Measurements from ENCODE around the gene HTRA3. TPM values are rescaled to one million over a fixed set of nuclear protein-coding genes. Genes with fewer than 3 reads are reported as not detected.

The HTRA3 gene
- total RNA-seq, 2 donors from 2014 or later, result 3.2 to 4.6 TPM

- no peak for TF ChIP-seq CTCF (conservative IDR thresholded peaks at IDR 0.05)
- H3K36me3 ChIP-seq (ENCODE audit: control insufficient read depth, insufficient read depth, low read length), result no peaks in the 10 kb centered on the region
- H3K27ac ChIP-seq (ENCODE audit: low read depth, low read length), result no peak overlapping the region
- Mint-ChIP-seq H3K4me3 (no peak overlapping the region), H3K27me3 (ENCODE audit: insufficient read depth) (peaks cover 4% of the 10 kb centered on the region), H3K4me1 (peaks cover 10% of the 10 kb centered on the region), H3K36me3 (ENCODE audit: low read depth) (no peaks in the 10 kb centered on the region), H3K9me3 (peaks cover 6% of the 10 kb centered on the region), H3K27ac (no peak overlapping the region)
- peak; percentile 21 for DNase-seq
- H3K9ac ChIP-seq (ENCODE audit: extremely low read depth, low read length, poor library complexity, severe bottlenecking), result no peak overlapping the region
- H3K27me3 ChIP-seq (ENCODE audit: control insufficient read depth, insufficient read depth, low read length, poor library complexity, severe bottlenecking), result no peaks in the 10 kb centered on the region
- H3K4me3 ChIP-seq (ENCODE audit: low read length), result no peak overlapping the region
- 94% methylated on average over 7 to 13 of the region's 13 CpGs for WGBS, 2 experiments (ENCODE audit: insufficient coverage in 1 of 2, insufficient read length in 1 of 2)
- peaks cover 12% of the 10 kb centered on the region for H3K4me1 ChIP-seq (ENCODE audit: control insufficient read depth, insufficient read depth, low read length)
- H3K9me3 ChIP-seq (ENCODE audit: control insufficient read depth, low read length), result no peaks in the 10 kb centered on the region
Observed at GRCh38 chr4:8319731-8320385, 50.3 kb downstream of the HTRA3 start.

GRCh38 chr4:8320386-8320750 is 50.8 kb downstream of the HTRA3 start:
- 77% methylated on average over 2 of the region's 2 CpGs; no CpG with 5 or more reads in 1 of the 2 experiments for WGBS, 2 experiments (ENCODE audit: insufficient coverage in 1 of 2, insufficient read length in 1 of 2)
- H3K4me3 Mint-ChIP-seq, result no peak overlapping the region
- no peaks in the 10 kb centered on the region for H3K36me3 Mint-ChIP-seq (ENCODE audit: low read depth)
- peak; percentile 71 for TF ChIP-seq CTCF (conservative IDR thresholded peaks at IDR 0.05)
- H3K27ac Mint-ChIP-seq, result no peak overlapping the region
- H3K27me3 ChIP-seq (ENCODE audit: control insufficient read depth, insufficient read depth, low read length, poor library complexity, severe bottlenecking), result no peaks in the 10 kb centered on the region
- no peak overlapping the region for H3K4me3 ChIP-seq (ENCODE audit: low read length)
- peaks cover 4% of the 10 kb centered on the region for H3K27me3 Mint-ChIP-seq (ENCODE audit: insufficient read depth)
- peaks cover 9% of the 10 kb centered on the region for H3K4me1 Mint-ChIP-seq
- peaks cover 10% of the 10 kb centered on the region for H3K4me1 ChIP-seq (ENCODE audit: control insufficient read depth, insufficient read depth, low read length)
- no peaks in the 10 kb centered on the region for H3K36me3 ChIP-seq (ENCODE audit: control insufficient read depth, insufficient read depth, low read length)
- peak; percentile 78 for DNase-seq
- H3K9me3 ChIP-seq (ENCODE audit: control insufficient read depth, low read length), result no peaks in the 10 kb centered on the region
- H3K27ac ChIP-seq (ENCODE audit: low read depth, low read length), result no peak overlapping the region
- peaks cover 6% of the 10 kb centered on the region for H3K9me3 Mint-ChIP-seq
- no peak overlapping the region for H3K9ac ChIP-seq (ENCODE audit: extremely low read depth, low read length, poor library complexity, severe bottlenecking)

- Histone ChIP-seq H3K9ac (ENCODE audit: extremely low read depth, low read length, poor library complexity, severe bottlenecking) (no peak overlapping the region), H3K4me1 (ENCODE audit: control insufficient read depth, insufficient read depth, low read length) (peaks cover 1% of the 10 kb centered on the region), H3K27me3 (ENCODE audit: control insufficient read depth, insufficient read depth, low read length, poor library complexity, severe bottlenecking) (no peaks in the 10 kb centered on the region), H3K27ac (ENCODE audit: low read depth, low read length) (no peak overlapping the region), H3K4me3 (ENCODE audit: low read length) (no peak overlapping the region), H3K9me3 (ENCODE audit: control insufficient read depth, low read length) (no peaks in the 10 kb centered on the region), H3K36me3 (ENCODE audit: control insufficient read depth, insufficient read depth, low read length) (no peaks in the 10 kb centered on the region)
- Mint-ChIP-seq H3K4me3 (no peak overlapping the region), H3K27ac (no peak overlapping the region), H3K4me1 (peaks cover under 1% of the 10 kb centered on the region), H3K9me3 (peaks cover 6% of the 10 kb centered on the region), H3K36me3 (ENCODE audit: low read depth) (no peaks in the 10 kb centered on the region), H3K27me3 (ENCODE audit: insufficient read depth) (peaks cover 8% of the 10 kb centered on the region)
- no peak for DNase-seq
- WGBS, 2 experiments (ENCODE audit: insufficient coverage in 1 of 2, insufficient read length in 1 of 2), result 92 to 93% methylated on average over 2 of the region's 2 CpGs
- no peak for TF ChIP-seq CTCF (conservative IDR thresholded peaks at IDR 0.05)
Observed at GRCh38 chr4:8321220-8321619, 51.7 kb downstream of the HTRA3 start.
